ENCODE data around the gene TFR2.

- TF ChIP-seq CTCF (conservative IDR thresholded peaks at IDR 0.05; ENCODE audit: low read length) (no peak), EZH2phosphoT487 (IDR thresholded peaks at IDR 0.05; ENCODE audit: borderline replicate concordance, low read depth, low read length) (no peak)
Measured at GRCh38 chr7:100570954-100571828, 70.2 kb downstream of the TFR2 start.

Measured in OCI-LY7 (cell line).